Neural cell (in vitro differentiated cells): ENCODE measurements around the gene ATP11A. TPM values are rescaled to one million over a fixed set of nuclear protein-coding genes. Genes with fewer than 3 reads are reported as not detected.

Experiments
- H2AFZ ChIP-seq: fragments of 200-600, 300-800 bp; sonication (generic), shearing (Covaris generic); 2 replicates; pipeline ENCODE4 v1.6.0; 2014; ENCODE audit warnings: low read depth, mild to moderate bottlenecking, antibody characterized with exemption, low read length, moderate library complexity
- H3F3A ChIP-seq: fragments of 200-600 bp; shearing (Covaris generic); 2 replicates; pipeline ENCODE4 v1.6.1; 2016; ENCODE audit warnings: mild to moderate bottlenecking, moderate library complexity, mixed read lengths, antibody characterized with exemption, low read length; ENCODE audit not compliant: insufficient read depth, poor library complexity, severe bottlenecking
- H3K27ac ChIP-seq: fragments of 200-600, 300-800 bp; sonication (generic), shearing (Covaris generic); 2 replicates; pipeline ENCODE4 v1.5.1; 2014; ENCODE audit warnings: mild to moderate bottlenecking, low read length, moderate library complexity
- H3K27me3 ChIP-seq: fragments of 300-800, 200-600 bp; sonication (generic), shearing (Covaris generic); 2 replicates; pipeline ENCODE4 v1.6.0; 2014; ENCODE audit warnings: mild to moderate bottlenecking, low read depth, low read length, moderate library complexity; ENCODE audit not compliant: insufficient read depth
- H3K36me3 ChIP-seq: fragments of 300-800, 200-600 bp; sonication (generic), shearing (Covaris generic); 2 replicates; pipeline ENCODE4 v1.5.1; 2014; ENCODE audit warnings: mild to moderate bottlenecking, antibody characterized with exemption, low read length, moderate library complexity; ENCODE audit not compliant: insufficient read depth
- H3K4me2 ChIP-seq: fragments of 300-800, 200-600 bp; sonication (generic), shearing (Covaris generic); 2 replicates; pipeline ENCODE4 v1.6.0; 2014; ENCODE audit warnings: mild to moderate bottlenecking, low read length
- H3K4me3 ChIP-seq: fragments of 300-800, 200-600 bp; sonication (generic), shearing (Covaris generic); 2 replicates; pipeline ENCODE4 v1.5.1; 2014; ENCODE audit warnings: mild to moderate bottlenecking, low read length, moderate library complexity
- H3K79me2 ChIP-seq: fragments of 200-600 bp; shearing (Covaris generic); replicated peaks from 2 replicates; pipeline ENCODE4 v1.6.0; 2014; ENCODE audit warnings: mild to moderate bottlenecking, low read length, moderate library complexity; ENCODE audit not compliant: insufficient read depth
- H3K9ac ChIP-seq: fragments of 300-800, 200-600 bp; sonication (generic), shearing (Covaris generic); 2 replicates; pipeline ENCODE4 v1.6.1; 2016; ENCODE audit warnings: mild to moderate bottlenecking, low read length, mixed read lengths
- H3K9me2 ChIP-seq: fragments of 200-600 bp; shearing (Covaris generic); 2 replicates; pipeline ENCODE4 v1.6.1; 2016; ENCODE audit warnings: mild to moderate bottlenecking, low read length, mixed read lengths; ENCODE audit not compliant: insufficient read depth
- H3K9me3 ChIP-seq: fragments of 200-600, 300-800 bp; sonication (generic), shearing (Covaris generic); 2 replicates; pipeline ENCODE4 v1.6.1; 2016; ENCODE audit warnings: mild to moderate bottlenecking, mixed run types, low read length, moderate library complexity, mixed read lengths
- H4K20me1 ChIP-seq: fragments of 200-600 bp; shearing (Covaris generic); 2 replicates; pipeline ENCODE4 v1.6.1; 2016; ENCODE audit warnings: mild to moderate bottlenecking, mixed run types; ENCODE audit not compliant: insufficient read depth
- CTCF ChIP-seq: fragments of 450-650 bp; IDR thresholded peaks from 2 replicates; pipeline ENCODE4 v1.5.1; 2014; ENCODE audit warnings: antibody characterized with exemption, mild to moderate bottlenecking, moderate library complexity; ENCODE audit not compliant: poor library complexity, severe bottlenecking
- EP300 ChIP-seq: fragments of 450-650 bp; conservative IDR thresholded peaks from 2 replicates; pipeline ENCODE4 v1.6.1; 2014; ENCODE audit warnings: antibody characterized with exemption, mild to moderate bottlenecking, moderate library complexity; ENCODE audit not compliant: poor library complexity, severe bottlenecking
- EZH2 ChIP-seq: fragments of 200-600, 300-800 bp; shearing (Covaris generic), sonication (generic); IDR thresholded peaks from 2 replicates; pipeline ENCODE4 v1.6.1; 2014; ENCODE audit warnings: antibody characterized with exemption, low read length, borderline replicate concordance, mild to moderate bottlenecking; ENCODE audit not compliant: insufficient read depth, poor library complexity, severe bottlenecking
- POLR2AphosphoS5 ChIP-seq: IDR thresholded peaks from 2 replicates; pipeline ENCODE4 v1.6.1; 2012
- RAD21 ChIP-seq: fragments of 450-650 bp; conservative IDR thresholded peaks from 2 replicates; pipeline ENCODE4 v1.6.1; 2014; ENCODE audit warnings: antibody characterized with exemption, mild to moderate bottlenecking, moderate library complexity
- REST ChIP-seq: IDR thresholded peaks from 2 replicates; pipeline ENCODE4 v1.6.1; 2012; ENCODE audit warnings: borderline replicate concordance
- SMC3 ChIP-seq: fragments of 450-650 bp; conservative IDR thresholded peaks from 2 replicates; pipeline ENCODE4 v1.6.1; 2014; ENCODE audit warnings: antibody characterized with exemption, mild to moderate bottlenecking, moderate library complexity; ENCODE audit not compliant: poor library complexity
- TAF1 ChIP-seq: IDR thresholded peaks from 2 replicates; pipeline ENCODE4 v1.6.1; 2012; ENCODE audit warnings: low read depth
- polyA plus RNA-seq: library from polyadenylated mRNA; depleted of rRNA; stranded (reverse); fragments of >200 nt; gene quantifications from 2 replicates; pipeline ENCODE4 v1.2.3, GENCODE V29; 2014

Gene ATP11A
- polyA plus RNA-seq, 1 donor from 2014 or later: 3.0 TPM

- Histone ChIP-seq H4K20me1 (no peaks in the 10 kb centered on the region), H3K4me3 (no peak overlapping the region), H2AFZ (no peak overlapping the region), H3K36me3 (peaks cover 5% of the 10 kb centered on the region), H3K79me2 (no peaks in the 10 kb centered on the region), H3F3A (no peaks in the 10 kb centered on the region), H3K27me3 (no peaks in the 10 kb centered on the region), H3K27ac (no peak overlapping the region), H3K9me2 (no peaks in the 10 kb centered on the region), H3K9ac (no peak overlapping the region), H3K4me2 (no peak overlapping the region), H3K9me3 (no peaks in the 10 kb centered on the region)
- TF ChIP-seq RAD21 (no peak), CTCF (no peak)
Measured at GRCh38 chr13:112838038-112838841, 148.4 kb downstream of the ATP11A start.

- Histone ChIP-seq H2AFZ (no peak overlapping the region), H4K20me1 (no peaks in the 10 kb centered on the region), H3K9ac (no peak overlapping the region), H3K9me3 (no peaks in the 10 kb centered on the region), H3K4me3 (no peak overlapping the region), H3K4me2 (no peak overlapping the region), H3F3A (no peaks in the 10 kb centered on the region), H3K9me2 (no peaks in the 10 kb centered on the region), H3K27ac (no peak overlapping the region), H3K79me2 (no peaks in the 10 kb centered on the region), H3K27me3 (no peaks in the 10 kb centered on the region), H3K36me3 (peaks cover 5% of the 10 kb centered on the region)
- TF ChIP-seq RAD21 (no peak), SMC3 (no peak), EP300 (no peak), POLR2AphosphoS5 (no peak), REST (no peak), EZH2 (no peak), TAF1 (no peak), CTCF (no peak)
Measured at GRCh38 chr13:112838842-112839117, 148.9 kb downstream of the ATP11A start.
